OCI-LY3 (cell line): ENCODE measurements around the gene IL1RN.

Experiments
- EZH2phosphoT487 ChIP-seq: fragments of 200-600 bp; shearing (Covaris generic); IDR thresholded peaks from 2 replicates; pipeline ENCODE4 v1.6.1; 2018; ENCODE audit warnings: antibody characterized with exemption, mixed run types, low read depth
- TF ChIP-seq, protein P1 (sequence below): fragments of 200-600, 300-600 bp; sonication (generic); IDR thresholded peaks from 2 replicates; pipeline ENCODE4 v1.5.1; 2014; ENCODE audit warnings: antibody characterized with exemption, low read length, low read depth

GRCh38 chr2:113112871-113113270, 14.5 kb upstream of the IL1RN start:
- TF ChIP-seq, protein P1, sequence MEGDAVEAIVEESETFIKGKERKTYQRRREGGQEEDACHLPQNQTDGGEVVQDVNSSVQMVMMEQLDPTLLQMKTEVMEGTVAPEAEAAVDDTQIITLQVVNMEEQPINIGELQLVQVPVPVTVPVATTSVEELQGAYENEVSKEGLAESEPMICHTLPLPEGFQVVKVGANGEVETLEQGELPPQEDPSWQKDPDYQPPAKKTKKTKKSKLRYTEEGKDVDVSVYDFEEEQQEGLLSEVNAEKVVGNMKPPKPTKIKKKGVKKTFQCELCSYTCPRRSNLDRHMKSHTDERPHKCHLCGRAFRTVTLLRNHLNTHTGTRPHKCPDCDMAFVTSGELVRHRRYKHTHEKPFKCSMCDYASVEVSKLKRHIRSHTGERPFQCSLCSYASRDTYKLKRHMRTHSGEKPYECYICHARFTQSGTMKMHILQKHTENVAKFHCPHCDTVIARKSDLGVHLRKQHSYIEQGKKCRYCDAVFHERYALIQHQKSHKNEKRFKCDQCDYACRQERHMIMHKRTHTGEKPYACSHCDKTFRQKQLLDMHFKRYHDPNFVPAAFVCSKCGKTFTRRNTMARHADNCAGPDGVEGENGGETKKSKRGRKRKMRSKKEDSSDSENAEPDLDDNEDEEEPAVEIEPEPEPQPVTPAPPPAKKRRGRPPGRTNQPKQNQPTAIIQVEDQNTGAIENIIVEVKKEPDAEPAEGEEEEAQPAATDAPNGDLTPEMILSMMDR = no peak
- TF ChIP-seq EZH2phosphoT487 = no peak
